ENCODE measurements around the gene PDIA3.
A peak's percentile ranks its signal among the peaks of the same experiment; 100 is the strongest.
"Not testable (repeated sequence)": the region's sequence is repeated elsewhere in the genome, so short reads cannot be mapped to it uniquely, and the experiment has no call there.

The PDIA3 gene

DNA sequence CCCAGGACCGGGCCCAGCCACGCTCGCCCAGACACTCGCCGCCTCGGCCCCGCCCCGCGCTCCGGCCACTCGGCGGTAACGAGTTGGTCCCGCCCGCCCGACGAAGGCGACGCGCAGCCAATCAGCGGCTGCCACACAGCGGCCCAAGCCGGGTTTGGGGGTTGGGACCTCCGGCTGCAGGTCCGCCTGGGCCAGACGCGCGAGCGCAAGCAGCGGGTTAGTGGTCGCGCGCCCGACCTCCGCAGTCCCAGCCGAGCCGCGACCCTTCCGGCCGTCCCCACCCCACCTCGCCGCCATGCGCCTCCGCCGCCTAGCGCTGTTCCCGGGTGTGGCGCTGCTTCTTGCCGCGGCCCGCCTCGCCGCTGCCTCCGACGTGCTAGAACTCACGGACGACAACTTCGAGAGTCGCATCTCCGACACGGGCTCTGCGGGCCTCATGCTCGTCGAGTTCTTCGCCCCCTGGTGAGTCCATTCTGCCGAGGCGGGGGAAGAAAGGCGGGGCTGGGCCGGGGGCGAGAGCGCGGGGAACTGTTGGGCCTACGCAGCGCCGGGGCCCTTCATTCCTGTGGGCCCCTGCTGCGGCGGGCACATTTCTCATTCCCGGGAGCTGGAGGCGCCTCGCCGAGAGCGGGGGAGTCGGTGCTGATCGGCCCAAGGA, at the start of gene PDIA3:
Gene PDIA3 (plus strand): TSS at position 194 of the 658 bp plus-strand sequence. CDS start 102 bp downstream, at position 296.
- peak; percentile 96 for DNase-seq

DNA sequence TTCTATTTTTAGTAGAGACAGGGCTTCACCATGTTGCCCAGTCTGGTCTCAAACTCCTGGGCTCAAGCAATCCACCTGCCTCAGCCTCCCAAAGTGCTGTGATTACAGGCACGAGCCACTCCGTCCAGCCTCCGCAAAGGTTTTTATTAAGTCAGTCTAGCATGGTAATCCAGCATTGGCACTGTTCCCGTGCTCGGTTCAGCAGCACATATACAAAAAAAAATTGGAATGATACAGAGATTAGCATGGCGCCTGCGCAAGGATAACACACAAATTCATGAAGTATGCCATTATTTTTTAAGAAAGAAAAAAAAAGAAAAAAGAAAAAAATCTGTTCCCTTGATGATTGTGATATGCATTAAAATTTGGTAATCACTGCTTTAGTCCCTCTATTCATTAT, 44.1 kb upstream of the PDIA3 start:
- no peak for DNase-seq

DNA sequence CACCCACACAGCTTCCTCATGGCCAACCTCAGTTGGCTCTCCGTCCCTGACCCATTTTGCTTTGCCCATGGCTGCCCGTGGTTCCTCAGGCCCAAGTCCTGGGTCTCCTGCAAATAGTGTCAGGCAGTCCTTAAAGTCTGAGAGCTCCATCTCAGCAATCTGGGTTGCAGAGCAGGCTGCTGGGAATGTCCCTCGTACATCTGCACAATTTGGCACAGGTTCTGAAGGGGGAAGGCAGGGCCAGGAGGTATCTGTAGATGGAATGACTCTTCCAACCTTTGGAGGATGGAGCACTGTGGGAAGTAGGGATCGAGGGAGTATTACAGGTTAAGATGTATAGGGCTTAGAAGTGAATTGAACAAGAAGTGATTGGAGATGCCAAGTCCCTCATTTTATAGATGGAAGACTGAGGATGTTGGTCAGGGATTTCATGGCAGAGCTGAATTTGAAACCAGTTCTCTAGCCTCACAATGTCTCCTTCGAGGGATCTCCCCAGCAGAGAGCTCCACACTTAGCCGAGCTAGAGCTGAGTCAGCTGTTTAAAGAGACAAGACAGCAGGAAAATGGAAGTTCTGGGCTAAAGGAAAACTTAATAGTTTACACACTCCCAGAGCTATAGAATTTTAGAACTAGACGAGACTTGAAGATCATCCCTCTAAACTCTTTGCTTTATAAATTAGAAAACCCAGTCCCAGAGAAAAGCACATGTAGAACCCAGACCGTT, 43.4 kb upstream of the PDIA3 start:
- DNase-seq, result no peak

DNA sequence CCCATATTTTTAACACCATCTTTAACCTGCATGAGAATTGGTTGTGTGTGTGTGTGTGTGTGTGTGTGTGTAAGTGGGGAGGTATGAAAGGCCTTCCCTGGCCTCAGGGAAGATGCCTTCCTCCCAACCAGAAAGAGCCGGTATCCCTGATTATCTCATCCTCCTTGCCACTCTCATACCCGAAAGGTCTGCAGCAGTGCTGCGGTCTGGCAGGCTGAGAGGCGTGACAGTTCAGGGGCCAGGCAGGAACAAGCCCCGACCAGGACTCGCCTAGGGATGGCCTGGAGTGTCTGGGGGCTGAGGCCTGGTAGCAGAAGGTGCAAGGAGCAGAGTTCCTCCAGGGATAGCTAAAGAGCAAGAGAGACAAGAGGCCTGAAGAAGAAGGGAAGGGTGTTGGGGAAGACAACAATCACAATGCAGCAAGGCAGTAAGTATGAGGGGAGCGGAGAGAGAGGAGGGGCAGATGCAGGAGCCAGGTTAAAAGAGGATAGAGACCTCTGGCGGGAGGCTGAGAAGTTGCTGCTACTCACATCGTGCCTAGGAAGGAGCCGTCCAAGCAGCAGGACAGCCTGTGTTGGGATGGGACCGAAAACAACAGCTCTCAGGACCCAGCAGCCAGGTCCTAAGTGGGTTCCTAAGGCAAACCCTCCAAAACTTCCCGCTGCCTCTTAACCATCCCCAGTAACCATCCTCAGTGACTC, 35.7 kb upstream of the PDIA3 start:
- DNase-seq, result not testable (repeated sequence)

DNA sequence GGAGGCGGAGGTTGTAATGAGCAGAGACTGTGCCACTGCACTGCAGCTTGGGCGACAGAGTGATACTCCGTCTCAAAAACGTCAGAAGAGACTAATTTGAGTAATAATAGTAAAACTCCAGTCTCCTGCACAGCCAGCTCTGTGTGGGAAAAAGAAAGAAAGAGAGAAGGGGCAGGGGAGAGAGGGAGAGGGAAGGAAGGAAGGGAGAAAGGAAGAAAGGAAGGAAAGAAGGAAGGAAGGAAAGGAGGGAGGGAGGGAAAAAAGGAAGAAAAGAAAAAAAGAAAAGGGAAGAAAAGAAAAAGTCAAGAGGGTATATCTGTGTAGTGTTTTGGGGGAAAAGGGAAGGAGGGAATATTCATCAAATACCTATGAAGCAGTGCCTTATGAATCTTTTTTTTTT, 23.1 kb upstream of the PDIA3 start:
- DNase-seq, result no peak

DNA sequence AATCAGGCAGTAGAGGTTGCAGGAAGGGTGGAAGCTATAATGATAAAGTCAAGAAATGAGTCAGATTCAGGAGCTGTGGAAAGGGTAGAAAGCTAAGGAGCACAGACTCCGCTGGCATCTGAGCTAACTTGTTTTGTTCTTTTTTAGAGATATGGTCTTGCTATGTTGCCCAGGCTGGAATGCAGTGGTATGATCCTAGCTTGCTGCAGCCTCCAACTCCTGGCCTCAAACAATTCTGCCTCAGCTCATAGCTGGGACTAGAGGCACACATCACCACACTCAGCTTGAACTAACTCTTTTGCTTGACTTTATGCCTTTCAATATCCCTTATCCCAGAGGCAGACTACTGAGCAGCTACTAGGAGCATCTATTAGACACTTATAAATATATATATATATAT, 19.9 kb upstream of the PDIA3 start:
- not testable (repeated sequence) for DNase-seq

DNA sequence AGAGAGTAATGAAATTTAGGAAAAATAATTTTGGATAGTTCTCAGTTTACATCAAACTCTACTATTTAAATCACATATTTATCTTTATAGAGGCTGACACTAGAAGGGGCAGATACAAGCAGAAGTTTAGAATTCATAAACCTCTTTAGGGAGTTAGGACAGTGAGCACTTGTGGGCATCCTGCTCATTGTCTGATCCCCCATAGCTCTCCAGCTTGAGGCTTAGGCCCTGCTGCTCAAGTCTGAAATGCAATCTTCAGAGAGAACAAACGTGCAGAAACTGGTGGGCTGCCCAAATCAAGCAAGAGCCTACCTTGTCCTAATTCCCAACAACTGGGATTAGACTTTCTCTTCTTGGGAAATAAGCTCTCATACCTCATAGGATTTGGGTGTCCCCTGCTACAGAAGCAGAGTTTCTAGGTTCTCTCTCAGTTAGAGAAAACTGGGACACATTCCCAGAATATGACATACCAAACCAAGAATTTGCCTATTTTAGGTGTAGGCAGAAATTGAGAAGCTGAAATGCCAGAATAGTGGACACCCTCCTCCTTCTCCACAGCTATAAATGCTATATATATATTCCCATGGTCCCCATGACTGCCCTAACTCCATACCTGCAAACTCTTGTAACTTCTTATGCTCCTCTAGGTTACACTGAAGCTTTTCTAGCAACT, 18.0 kb upstream of the PDIA3 start:
- not testable (repeated sequence) for DNase-seq

DNA sequence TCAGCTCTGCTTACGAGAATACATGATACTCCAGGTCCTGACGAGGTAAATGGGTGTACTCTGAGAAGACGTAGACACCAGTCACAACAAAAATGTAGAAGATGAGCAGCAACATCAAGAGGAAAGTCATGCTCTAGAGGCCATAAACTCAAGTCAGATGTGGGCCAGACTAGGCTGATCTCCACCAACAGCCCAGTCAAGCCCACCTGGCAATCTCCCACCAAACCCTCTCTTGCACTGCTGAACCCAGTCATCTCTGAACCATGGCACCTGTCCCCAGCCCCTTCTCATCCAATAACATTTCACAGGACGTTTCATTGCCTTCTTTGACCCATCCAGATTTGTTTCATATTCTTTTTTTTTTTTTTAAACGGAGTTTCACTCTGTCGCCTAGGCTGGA, 10.8 kb upstream of the PDIA3 start:
- no peak for DNase-seq

DNA sequence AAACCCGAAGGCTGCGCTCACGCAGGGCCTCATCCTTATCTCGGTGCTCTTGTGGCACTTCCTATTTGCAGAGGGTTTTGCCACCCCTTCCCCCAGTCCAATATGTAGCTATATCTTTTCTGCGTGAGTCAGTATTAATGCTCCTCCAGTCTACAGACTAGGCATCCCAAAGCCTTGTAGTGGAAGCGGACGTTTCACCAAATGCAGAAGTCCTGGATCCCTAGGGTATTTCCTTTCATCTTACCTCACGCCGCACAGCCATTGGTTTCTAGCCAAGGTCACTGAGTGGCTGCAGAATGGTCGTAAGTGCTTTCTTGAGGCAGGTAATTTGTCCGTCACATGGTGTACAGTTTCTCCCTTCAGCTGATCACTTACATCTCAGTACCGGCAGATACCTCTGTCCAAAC, 668 bp downstream of the PDIA3 start:
- DNase-seq, result not testable (repeated sequence)

DNA sequence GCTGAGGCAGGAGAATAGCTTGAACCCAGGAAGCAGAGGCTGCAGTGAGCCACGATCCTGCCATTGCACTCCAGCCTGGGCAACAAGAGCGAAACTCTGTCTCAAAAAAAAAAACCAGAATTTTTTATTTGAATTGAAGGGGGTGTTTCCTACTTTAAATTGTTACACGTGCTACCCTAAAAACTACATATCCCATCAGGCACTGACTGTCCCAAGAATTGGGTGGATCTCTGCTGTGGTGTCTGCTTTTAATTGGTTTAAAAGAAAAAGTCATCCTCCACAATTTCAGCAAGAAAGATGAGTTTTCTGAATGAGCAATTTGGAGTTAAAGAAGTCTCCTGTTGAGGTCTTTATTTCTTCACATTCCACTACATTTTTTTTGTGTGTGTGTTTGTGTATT, 2.1 kb downstream of the PDIA3 start:
- no peak for DNase-seq

DNA sequence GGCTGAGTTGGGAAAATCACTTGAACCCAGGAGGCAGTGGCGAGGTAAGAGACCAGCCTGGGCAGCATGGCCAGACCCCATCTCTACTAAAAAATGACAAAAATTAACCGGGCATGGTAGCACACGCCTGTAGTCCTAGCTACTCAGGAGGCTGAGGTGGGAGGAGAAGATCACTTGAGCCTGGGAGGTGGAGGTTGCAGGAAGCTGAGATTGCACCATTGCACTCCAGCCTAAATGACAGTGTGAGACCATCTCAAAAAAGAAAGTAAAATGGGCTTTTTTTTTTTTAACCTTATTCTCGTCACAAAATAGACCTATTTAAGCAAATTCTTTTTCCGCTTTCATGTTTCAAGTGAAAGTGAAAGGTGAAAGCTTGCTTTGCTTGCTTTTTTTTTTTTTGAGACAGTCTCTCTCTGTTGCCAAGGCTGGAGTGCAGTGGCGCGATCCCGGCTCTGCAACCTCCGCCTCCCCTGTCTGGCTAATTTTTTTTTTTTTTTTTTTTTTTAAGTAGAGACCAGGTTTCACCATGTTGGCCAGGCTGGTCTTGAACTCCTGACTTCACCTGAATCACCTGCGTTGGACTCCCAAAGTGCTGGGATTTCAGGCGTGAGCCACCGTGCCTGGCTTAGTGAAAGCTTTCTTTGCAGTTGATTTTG, 3.6 kb downstream of the PDIA3 start:
- DNase-seq, result peak; percentile 78

DNA sequence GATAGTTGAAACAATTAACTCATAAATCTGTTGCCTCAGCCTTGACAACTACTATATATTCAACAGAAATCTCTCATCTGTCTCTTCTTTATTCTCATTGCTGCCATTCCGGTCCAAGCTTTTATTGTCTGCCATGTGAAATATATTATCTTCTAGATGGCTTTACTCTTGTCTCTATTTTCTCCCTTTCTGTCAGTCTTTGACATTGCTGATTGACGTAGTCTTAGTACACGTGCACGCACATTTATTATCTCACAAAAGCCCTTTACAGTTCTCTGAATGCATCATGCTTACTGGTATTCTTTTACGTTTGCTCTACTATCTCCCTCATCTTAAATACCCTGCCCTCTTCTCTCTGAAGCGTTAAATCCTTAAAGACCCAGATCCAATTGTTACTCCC, 5.6 kb downstream of the PDIA3 start:
- no peak for DNase-seq

DNA sequence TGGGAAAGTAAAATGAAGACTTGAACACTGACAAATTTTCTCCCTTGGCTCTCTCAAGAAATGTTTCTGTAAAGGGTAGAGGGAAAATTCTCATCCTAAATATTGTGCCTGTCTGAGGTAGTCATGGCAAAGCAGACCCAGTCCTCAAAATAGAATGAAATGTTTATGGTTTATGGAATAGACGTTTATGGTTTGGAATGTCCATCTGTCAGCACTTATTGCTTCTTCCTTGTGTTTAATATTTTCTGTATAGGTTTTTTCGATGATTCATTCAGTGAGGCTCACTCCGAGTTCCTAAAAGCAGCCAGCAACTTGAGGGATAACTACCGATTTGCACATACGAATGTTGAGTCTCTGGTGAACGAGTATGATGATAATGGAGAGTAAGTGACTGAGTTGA, 16.6 kb downstream of the PDIA3 start:
- DNase-seq, result no peak

DNA sequence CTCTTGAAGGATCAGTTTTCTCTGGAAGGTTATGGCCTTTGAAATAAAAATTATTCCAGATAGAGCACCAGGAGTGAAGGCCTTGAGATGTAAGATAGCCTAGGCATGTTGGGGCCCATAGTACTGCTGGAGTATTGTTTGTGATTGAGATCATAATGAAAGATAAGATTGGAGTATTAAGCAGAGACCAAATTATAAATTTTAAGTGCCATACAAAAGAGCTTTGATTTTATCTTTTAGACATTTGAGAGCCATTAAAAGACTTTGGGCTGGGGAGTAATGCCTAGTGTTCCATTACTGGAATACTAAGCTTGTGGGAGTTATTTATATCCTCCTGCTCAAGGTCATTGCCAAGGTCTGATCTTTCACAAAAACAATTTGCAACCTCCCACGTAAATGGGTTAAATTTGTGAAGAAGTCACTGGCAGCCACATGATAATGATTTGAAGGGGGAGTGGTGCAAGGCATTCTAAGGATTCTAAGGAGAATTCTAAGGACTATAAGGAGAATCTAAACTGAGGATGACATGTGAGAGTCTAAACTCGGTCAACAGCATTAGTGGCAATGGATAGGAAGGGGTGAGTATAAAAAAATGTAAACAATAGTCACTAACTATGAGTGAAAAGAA, 17.7 kb downstream of the PDIA3 start:
- DNase-seq, result no peak

DNA sequence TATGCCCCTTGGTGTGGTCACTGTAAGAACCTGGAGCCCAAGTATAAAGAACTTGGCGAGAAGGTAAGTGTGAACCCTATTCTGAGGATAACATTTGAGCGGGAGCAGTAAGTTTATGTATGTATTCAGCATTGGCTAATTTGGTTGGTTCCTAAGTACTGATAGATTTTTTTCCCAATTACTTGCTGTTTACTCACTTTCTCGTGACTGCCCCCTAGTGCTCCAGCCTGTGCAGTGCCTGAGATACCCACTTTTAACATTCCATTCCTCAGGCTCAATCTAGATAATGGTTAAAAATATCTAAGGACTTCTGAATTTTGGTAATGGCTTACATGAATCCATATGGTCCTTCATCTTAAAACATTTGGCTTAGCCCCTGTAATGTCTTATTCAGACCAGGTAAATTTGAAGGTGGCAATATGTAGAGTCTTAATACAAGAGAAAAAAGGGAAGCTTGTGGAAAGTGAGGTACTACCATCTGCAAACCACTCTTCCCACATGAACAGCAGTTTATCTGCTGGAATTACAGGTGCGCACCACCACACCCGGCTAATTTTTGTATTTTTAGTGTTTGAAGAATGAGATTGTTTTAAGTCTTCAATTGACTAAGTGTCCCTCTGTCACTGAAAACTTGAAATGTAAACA, 23.5 kb downstream of the PDIA3 start:
- peak; percentile 84 for DNase-seq

DNA sequence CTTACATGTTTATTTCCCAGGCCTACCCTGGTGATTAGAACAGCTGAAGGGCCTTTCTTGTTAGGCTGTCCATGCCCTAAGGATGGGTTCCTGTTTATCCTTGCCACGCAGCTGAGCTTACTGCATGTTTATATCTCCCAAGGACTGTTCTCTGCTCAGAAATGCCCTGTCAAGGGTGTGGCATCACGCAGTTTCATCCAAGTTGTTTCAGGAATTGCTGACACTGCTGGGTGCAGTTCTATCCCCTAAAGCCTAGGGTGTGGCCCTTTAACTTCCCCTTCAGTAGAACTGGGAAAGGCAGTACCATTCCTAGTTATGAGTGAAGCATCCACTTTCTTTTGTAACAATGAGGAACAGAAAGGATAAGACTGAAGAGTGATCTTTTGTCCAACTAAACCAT, 25.6 kb downstream of the PDIA3 start:
- DNase-seq, result no peak

DNA sequence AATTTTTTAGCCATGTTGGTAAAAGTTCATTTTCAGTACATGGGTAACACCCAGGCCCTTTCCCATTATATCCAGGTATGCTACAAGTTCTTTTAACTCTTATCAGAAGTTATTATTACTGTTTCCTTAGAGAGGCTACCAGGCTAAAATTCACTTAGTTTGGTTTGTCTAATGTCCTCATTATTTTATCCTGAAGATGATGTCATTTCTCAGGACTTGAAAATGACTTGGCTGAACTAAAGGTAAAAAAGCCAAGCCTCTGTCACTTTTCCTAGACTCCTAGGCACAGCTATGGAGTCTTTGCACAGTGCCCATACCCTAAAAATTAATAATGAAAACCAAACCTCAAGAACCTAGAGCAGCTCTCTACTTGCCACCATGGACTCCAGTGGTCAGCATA, 26.4 kb downstream of the PDIA3 start:
- DNase-seq, result no peak

DNA sequence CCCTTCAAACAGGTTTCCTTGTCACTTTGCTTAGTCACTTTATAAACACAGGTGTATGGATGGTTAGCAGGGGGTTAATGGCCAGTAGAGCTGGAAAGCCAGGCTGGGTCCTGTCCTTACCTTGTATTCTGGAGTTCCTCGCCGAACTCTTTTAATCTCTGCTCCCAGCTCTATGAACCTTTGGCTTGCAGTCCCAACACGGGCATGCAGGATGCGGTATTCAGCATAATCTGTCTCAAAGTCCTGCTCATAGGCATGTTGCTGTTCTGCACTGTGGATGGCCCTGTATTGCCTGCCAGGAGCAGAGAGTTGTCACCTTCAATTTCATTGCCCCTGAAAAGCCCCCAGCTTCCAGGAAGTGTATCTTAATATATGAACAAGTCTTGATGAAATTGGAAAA, 27.8 kb downstream of the PDIA3 start:
- no peak for DNase-seq

DNA sequence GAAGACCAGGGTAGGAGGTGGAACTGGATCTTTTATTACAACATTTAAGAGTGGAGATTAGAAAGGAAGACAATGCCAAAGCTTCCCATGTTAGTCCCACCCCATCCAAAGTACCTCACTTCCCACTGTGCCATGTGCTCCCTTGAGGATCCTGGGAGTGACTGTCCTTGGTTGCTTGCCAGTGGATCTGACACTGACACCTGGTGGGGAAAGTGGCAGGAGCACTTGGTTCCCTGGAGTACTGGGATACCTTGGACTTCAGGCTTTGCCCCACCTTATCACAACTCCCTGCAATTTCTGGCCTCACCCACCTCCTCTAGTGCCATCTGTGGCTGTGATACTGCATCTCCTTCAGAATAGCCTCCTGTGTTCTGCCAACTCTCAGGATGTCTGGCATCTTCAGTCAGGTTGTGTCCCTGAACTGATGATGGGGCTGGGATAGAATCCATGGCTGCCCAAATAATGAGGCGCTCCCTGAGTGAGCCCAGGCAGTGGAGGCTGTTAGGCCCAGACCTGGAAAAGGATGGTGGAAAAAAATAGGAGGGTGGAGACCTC, 29.2 kb downstream of the PDIA3 start:
- no peak for DNase-seq

DNA sequence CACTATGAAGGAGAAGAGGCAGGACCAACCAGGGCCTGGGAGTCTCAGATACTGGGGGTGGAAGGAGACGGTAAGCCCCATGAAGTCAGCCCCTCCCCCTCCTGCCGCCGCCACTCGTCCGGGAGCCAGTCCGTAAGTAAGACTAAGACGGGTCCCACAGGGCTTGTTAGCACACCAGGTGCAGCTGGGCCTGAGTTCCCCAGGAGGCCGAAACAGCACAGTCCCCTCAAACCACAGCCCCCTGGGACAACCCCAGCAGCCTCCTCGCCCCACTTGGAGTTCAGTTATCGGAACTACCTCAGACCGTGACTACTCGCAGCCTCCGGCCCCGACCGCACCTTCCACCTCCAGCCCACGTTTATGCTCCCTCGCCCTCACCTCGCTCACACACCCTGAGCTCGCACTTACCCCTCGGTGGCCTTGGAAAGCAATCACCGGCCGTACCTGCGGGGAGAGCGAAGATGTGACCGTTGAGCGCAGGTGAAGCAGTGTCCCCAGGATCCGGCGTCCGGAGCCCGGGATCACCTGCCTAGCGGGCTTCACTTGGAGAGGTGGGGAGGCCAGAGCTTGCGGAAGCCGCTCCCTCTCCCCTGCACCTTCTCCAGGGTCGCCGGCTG, 30.0 kb downstream of the PDIA3 start:
- no peak for DNase-seq

DNA sequence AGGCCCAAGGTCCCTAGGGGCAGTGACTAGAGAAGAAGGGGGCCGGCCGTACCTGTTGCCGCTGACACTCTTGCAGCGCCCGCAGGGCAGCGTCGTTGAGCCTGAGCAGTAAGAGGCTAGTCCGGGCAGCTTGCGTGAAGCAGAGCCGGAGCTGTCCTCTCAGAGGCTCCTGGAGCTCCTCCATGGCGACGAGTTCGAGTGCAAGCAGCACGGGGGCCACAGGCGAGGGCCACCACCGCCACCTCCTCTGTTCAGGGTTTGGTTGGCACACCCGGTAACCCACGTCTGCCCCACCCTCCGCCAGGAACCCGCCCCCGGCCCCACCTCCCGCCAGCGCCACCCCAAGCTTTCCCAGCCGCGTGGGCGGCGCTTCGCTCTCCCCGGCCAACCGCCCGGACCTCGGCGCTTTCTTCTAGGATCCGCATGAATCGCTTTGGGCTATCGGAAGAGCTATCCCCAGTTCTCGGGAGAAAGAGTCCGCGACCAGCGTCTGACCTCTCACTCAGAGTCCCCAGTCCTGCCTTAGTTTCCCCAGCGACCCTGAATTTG, 30.6 kb downstream of the PDIA3 start, which contains the start of gene ELL3:
Gene ELL3 (minus strand): TSS at position 249 of the 549 bp plus-strand sequence. CDS start 65 bp downstream, at position 184.
- peak; percentile 91 for DNase-seq
